Measurements from ENCODE around the gene NUDCD3. TPM values are rescaled to one million over a fixed set of nuclear protein-coding genes. Genes with fewer than 3 reads are reported as not detected.

NUDCD3 gene
- total and polyA plus RNA-seq, 8 donors = 22.4 to 62.1 (median 35.4) TPM

DNA sequence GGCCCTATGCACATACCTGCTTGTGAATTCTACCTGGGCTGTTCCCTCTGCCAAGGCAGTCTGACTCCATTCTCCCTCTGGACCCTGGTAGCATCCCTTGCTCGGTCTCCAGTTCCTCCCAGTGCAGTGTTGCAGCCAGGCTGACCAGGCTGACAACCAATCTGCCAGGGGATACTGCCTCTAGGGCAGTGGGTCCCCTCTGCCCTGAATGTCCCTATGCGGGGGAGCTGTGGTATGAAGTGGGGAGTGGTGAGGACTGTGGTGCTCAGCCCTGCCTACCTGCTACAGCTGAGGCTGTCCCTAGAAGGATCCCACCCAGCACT lies 117.1 kb downstream of the NUDCD3 start:
- no peak overlapping the region for H3K27ac ChIP-seq
- H3K4me1 ChIP-seq = no peaks in the 10 kb centered on the region
- H3K4me3 ChIP-seq = no peak overlapping the region
- H3K9me3 ChIP-seq = no peaks in the 10 kb centered on the region
- DNase-seq (no peak), FAIRE-seq (no peak), ATAC-seq (no peak)
- intact Hi-C loops (cut with DNase I) = no loop called here
- WGBS, 2 donors = 62 to 64% methylated on average over 2 of the region's 2 CpGs
- TF ChIP-seq CTCF (IDR thresholded peaks at IDR 0.05) = no peak
- H3K36me3 ChIP-seq = no peaks in the 10 kb centered on the region
- no peaks in the 10 kb centered on the region for H3K27me3 ChIP-seq

DNA sequence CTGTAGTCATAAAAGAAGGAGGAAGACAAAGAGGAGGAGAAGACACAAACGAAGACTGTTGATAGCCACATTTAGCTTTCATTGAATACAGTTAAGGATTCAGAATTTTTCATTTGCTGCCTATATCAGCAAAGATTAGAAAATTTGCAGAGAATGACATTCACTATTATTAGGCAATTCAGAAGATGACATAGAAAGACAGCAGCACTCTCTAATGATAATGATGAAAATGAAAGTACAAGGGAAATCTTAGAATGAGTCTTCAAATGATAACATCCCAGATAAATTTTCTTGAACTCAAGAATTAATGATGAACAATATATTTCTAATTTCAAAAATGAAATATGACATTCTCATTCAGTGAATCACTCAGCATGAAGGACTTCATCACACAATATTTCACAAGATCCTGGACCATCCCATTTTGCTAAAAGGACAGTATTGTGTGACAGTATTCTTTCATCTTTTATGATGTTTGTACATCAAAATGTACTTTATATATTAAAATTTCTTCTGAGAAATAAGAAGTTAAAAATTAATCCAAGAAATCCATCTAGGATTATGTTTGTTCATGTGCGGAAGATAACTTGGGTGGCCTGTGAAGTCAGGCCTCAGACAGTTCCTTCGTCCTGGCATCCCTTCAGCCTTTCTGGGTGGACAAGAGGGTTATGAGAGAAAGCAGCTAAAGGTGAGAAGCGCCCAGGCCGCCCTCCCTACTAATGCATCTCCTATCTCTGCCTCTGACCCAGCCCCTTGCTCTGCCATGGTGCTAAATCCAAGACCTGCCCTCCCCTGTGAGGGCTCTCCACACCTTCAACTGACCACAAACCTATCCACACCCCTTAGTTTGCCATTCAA lies 117.7 kb downstream of the NUDCD3 start:
- no peak overlapping the region for H3K27ac ChIP-seq
- FAIRE-seq (no peak), ATAC-seq (no peak), DNase-seq (no peak)
- H3K4me3 ChIP-seq = no peak overlapping the region
- H3K27me3 ChIP-seq = no peaks in the 10 kb centered on the region
- no peaks in the 10 kb centered on the region for H3K36me3 ChIP-seq
- 54 to 62% methylated on average over 5 of the region's 5 CpGs for WGBS, 2 donors
- no peaks in the 10 kb centered on the region for H3K9me3 ChIP-seq
- no peak for TF ChIP-seq CTCF (IDR thresholded peaks at IDR 0.05)
- H3K4me1 ChIP-seq = no peaks in the 10 kb centered on the region
- intact Hi-C loops (cut with DNase I) = no loop called here

- intact Hi-C loops (cut with DNase I) = no loop called here
- 96 to 100% methylated on average over 1 of the region's 1 CpG for WGBS, 2 donors
- Histone ChIP-seq H3K4me3 (no peak overlapping the region), H3K9me3 (no peaks in the 10 kb centered on the region), H3K27ac (no peak overlapping the region), H3K27me3 (no peaks in the 10 kb centered on the region), H3K4me1 (no peaks in the 10 kb centered on the region), H3K36me3 (no peaks in the 10 kb centered on the region)
- DNase-seq (no peak), FAIRE-seq (no peak), ATAC-seq (no peak)
- no peak for TF ChIP-seq CTCF (IDR thresholded peaks at IDR 0.05)
These were observed 121.6 kb downstream of the NUDCD3 start for GRCh38 chr7:44368885-44369284.

DNA sequence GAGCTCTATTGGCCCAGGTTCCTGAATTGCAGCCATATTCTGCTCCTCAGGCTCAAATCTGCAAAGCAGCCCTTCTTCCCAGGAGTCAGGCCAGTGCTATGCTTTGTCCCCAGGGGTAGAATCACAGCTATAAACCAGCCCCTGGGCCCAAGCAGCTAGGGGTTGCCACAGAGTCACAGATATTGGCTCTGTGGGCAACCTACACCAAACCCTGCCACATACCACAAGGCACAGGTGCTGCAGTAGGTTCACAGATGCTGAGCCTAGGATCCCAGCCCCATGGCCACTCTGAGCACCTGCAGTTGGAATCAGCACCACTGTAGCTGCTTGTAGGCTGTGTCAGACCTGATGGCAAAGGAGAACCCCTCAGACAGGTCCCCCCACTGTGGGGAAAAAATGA lies 122.0 kb downstream of the NUDCD3 start:
- H3K36me3 ChIP-seq = no peaks in the 10 kb centered on the region
- H3K4me3 ChIP-seq = no peak overlapping the region
- ATAC-seq (no peak), FAIRE-seq (no peak), DNase-seq (no peak)
- intact Hi-C loops (cut with DNase I) = no loop called here
- no peak overlapping the region for H3K27ac ChIP-seq
- H3K9me3 ChIP-seq = no peaks in the 10 kb centered on the region
- H3K4me1 ChIP-seq = no peaks in the 10 kb centered on the region
- no peaks in the 10 kb centered on the region for H3K27me3 ChIP-seq
- TF ChIP-seq CTCF (IDR thresholded peaks at IDR 0.05) = no peak

DNA sequence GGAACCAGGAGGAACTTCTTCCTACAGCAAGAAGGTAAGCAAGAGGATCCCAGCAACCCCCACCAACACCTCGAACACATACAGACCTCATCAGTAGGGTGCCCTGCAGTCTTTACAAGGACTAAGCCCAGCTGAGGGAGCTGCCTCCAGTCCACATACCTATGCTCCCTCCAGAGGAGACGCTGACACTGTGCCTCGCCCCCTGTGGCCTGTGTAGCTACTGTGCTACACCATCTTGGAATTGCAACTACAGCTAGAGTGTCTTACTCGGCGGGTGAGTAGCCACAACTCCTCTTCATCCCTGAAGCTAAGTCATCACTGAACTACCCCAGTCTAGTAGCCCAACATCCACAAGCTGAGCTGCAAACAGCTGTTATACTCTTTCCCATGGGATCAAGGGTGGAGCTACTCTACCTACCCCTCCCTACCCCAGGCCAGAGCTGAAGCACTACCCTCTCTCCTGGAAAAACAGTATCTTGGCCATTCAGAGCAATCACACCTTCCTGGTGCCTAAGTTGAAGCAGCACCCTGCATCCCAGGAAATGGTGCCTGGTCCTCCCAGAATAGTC lies 122.9 kb downstream of the NUDCD3 start:
- no peaks in the 10 kb centered on the region for H3K36me3 ChIP-seq
- FAIRE-seq (no peak), ATAC-seq (no peak), DNase-seq (no peak)
- TF ChIP-seq CTCF (IDR thresholded peaks at IDR 0.05) = no peak
- no peaks in the 10 kb centered on the region for H3K27me3 ChIP-seq
- WGBS, 2 donors = 80 to 81% methylated on average over 5 of the region's 5 CpGs
- intact Hi-C loops (cut with DNase I) = no loop called here
- no peaks in the 10 kb centered on the region for H3K4me1 ChIP-seq
- H3K9me3 ChIP-seq = no peaks in the 10 kb centered on the region
- no peak overlapping the region for H3K27ac ChIP-seq
- H3K4me3 ChIP-seq = no peak overlapping the region

All from pancreas (tissue), 10 donors.